ENCODE measurements around the gene GLT8D2.

The GLT8D2 gene

GRCh38 chr12:103957865-103958388 is 92.1 kb downstream of the GLT8D2 start:
- no peak for TF ChIP-seq CTCF (conservative IDR thresholded peaks at IDR 0.05; ENCODE audit: low read depth, low read length)

GRCh38 chr12:103956509-103957027 is 93.4 kb downstream of the GLT8D2 start:
- TF ChIP-seq CTCF (conservative IDR thresholded peaks at IDR 0.05; ENCODE audit: low read depth, low read length) = no peak
- H3K4me3 ChIP-seq (ENCODE audit: low read length) = peak overlapping the region; percentile 90
- DNase-seq (ENCODE audit: low read depth) = no peak

More at GRCh38 chr12:103957865-103958388, 92.1 kb downstream of the GLT8D2 start:
- DNase-seq (ENCODE audit: low read depth) = no peak
- H3K4me3 ChIP-seq (ENCODE audit: low read length) = no peak overlapping the region

GRCh38 chr12:103955811-103956508 is 94.0 kb downstream of the GLT8D2 start:
- peak overlapping the region; percentile 90 for H3K4me3 ChIP-seq (ENCODE audit: low read length)
- DNase-seq (ENCODE audit: low read depth) = no peak

GRCh38 chr12:103952497-103952896 is 97.5 kb downstream of the GLT8D2 start:
- no peak for DNase-seq (ENCODE audit: low read depth)
- TF ChIP-seq CTCF (conservative IDR thresholded peaks at IDR 0.05; ENCODE audit: low read depth, low read length) = no peak
- no peak overlapping the region for H3K4me3 ChIP-seq (ENCODE audit: low read length)

More at GRCh38 chr12:103955811-103956508, 94.0 kb downstream of the GLT8D2 start:
- no peak for TF ChIP-seq CTCF (conservative IDR thresholded peaks at IDR 0.05; ENCODE audit: low read depth, low read length)

GRCh38 chr12:103948746-103949406 is 101.1 kb downstream of the GLT8D2 start:
- no peak overlapping the region for H3K4me3 ChIP-seq (ENCODE audit: low read length)
- no peak for TF ChIP-seq CTCF (conservative IDR thresholded peaks at IDR 0.05; ENCODE audit: low read depth, low read length)
- DNase-seq (ENCODE audit: low read depth) = no peak

- no peak overlapping the region for H3K4me3 ChIP-seq (ENCODE audit: low read length)
- DNase-seq (ENCODE audit: low read depth) = no peak
- no peak for TF ChIP-seq CTCF (conservative IDR thresholded peaks at IDR 0.05; ENCODE audit: low read depth, low read length)
Observed at GRCh38 chr12:103947871-103948555, 102.0 kb downstream of the GLT8D2 start.
